Smooth muscle cell (in vitro differentiated cells): ENCODE results near the gene GALT. TPM values are rescaled to one million over a fixed set of nuclear protein-coding genes. Genes with fewer than 3 reads are reported as not detected.

Experiments used
- DNase-seq: peaks from one replicate; lab custom pipeline; 2025; ENCODE audit not compliant: unreplicated experiment; lab: John Stamatoyannopoulos, UW
- H2AFZ ChIP-seq: fragments of 200-600 bp; sonication (generic); 2 replicates; pipeline ENCODE4 v1.6.0; 2016; ENCODE audit warnings: antibody characterized with exemption, low read depth, mild to moderate bottlenecking
- H3F3A ChIP-seq: fragments of 200-600 bp; sonication (generic); 2 replicates; pipeline ENCODE4 v1.6.0; 2017; ENCODE audit warnings: antibody characterized with exemption, low read depth
- H3K27ac ChIP-seq: fragments of 200-600 bp; sonication (generic); 2 replicates; pipeline ENCODE4 v1.5.1; 2016; ENCODE audit warnings: low read depth, mild to moderate bottlenecking
- H3K27me3 ChIP-seq: fragments of 200-600 bp; sonication (generic); 2 replicates; pipeline ENCODE4 v1.6.1; 2016; ENCODE audit warnings: low read depth, mild to moderate bottlenecking
- H3K36me3 ChIP-seq: fragments of 200-600 bp; sonication (generic); 2 replicates; pipeline ENCODE4 v1.5.1; 2016; ENCODE audit warnings: low read depth
- H3K4me1 ChIP-seq: fragments of 200-600 bp; sonication (generic); 2 replicates; pipeline ENCODE4 v1.5.1; 2016; ENCODE audit warnings: low read depth
- H3K4me2 ChIP-seq: fragments of 200-600 bp; sonication (generic); 2 replicates; pipeline ENCODE4 v1.6.0; 2016; ENCODE audit warnings: mild to moderate bottlenecking
- H3K4me3 ChIP-seq: fragments of 200-600 bp; sonication (generic); 2 replicates; pipeline ENCODE4 v1.5.1; 2016; ENCODE audit warnings: mild to moderate bottlenecking
- H3K79me2 ChIP-seq: fragments of 200-600 bp; sonication (generic); 2 replicates; pipeline ENCODE4 v1.6.0; 2016; ENCODE audit warnings: low read depth, mild to moderate bottlenecking
- H3K9ac ChIP-seq: fragments of 200-600 bp; sonication (generic); 2 replicates; pipeline ENCODE4 v1.6.0; 2016; ENCODE audit warnings: low read depth
- H3K9me3 ChIP-seq: fragments of 200-600 bp; sonication (generic); replicated peaks from 2 replicates; pipeline ENCODE4 v1.5.1; 2016; ENCODE audit warnings: low read depth
- H4K20me1 ChIP-seq: fragments of 200-600 bp; sonication (generic); 2 replicates; pipeline ENCODE4 v1.6.0; 2016; ENCODE audit warnings: low read depth
- CTCF ChIP-seq: fragments of 200-600 bp; sonication (generic); IDR thresholded peaks from 2 replicates; pipeline ENCODE4 v1.5.1; 2017; ENCODE audit warnings: borderline replicate concordance, mild to moderate bottlenecking, antibody characterized with exemption; ENCODE audit not compliant: insufficient read depth, poor library complexity, severe bottlenecking
- WGBS: methylation state at CpG from one replicate; pipeline ENCODE4 v1.1.7; 2016; ENCODE audit warnings: low lambda C conversion rate; 5-methylcytosine and 5-hydroxymethylcytosine counted together
- polyA plus RNA-seq: library from polyadenylated mRNA; unstranded; fragments of >200 nt; fragmentation: Nextera tagmentation; extraction: Ambion mirVana; gene quantifications from 2 replicates; pipeline ENCODE4 v1.2.1, GENCODE V29; 2016
- total RNA-seq: library from RNA; depleted of rRNA; stranded (reverse); fragments of >200 nt; gene quantifications from 2 replicates; pipeline ENCODE4 v1.2.3, GENCODE V29; 2014

The GALT gene
- total and polyA plus RNA-seq, 2 experiments from 2014 or later = 32.9 to 46.4 TPM

GRCh38 chr9:34687276-34688030, 41.0 kb downstream of the GALT start:
- Histone ChIP-seq H3K36me3 (no peaks in the 10 kb centered on the region), H3K9ac (no peak overlapping the region)
- WGBS = 94% methylated on average over 10 of the region's 10 CpGs

GRCh38 chr9:34688329-34689115, 42.0 kb downstream of the GALT start:
- no peak overlapping the region for H3K27ac ChIP-seq
- no peak overlapping the region for H2AFZ ChIP-seq
- no peaks in the 10 kb centered on the region for H3K9me3 ChIP-seq
- no peaks in the 10 kb centered on the region for H3K4me1 ChIP-seq
- no peaks in the 10 kb centered on the region for H3K79me2 ChIP-seq
- H4K20me1 ChIP-seq = no peaks in the 10 kb centered on the region
- TF ChIP-seq CTCF = no peak
- no peak for DNase-seq
- H3F3A ChIP-seq = no peaks in the 10 kb centered on the region
- no peaks in the 10 kb centered on the region for H3K27me3 ChIP-seq
- WGBS = 94% methylated on average over 5 of the region's 5 CpGs
- H3K9ac ChIP-seq = no peak overlapping the region
- H3K36me3 ChIP-seq = no peaks in the 10 kb centered on the region
- no peak overlapping the region for H3K4me3 ChIP-seq
- H3K4me2 ChIP-seq = no peak overlapping the region

More at GRCh38 chr9:34687276-34688030, 41.0 kb downstream of the GALT start:
- no peaks in the 10 kb centered on the region for H3F3A ChIP-seq
- H3K79me2 ChIP-seq = no peaks in the 10 kb centered on the region
- TF ChIP-seq CTCF = no peak
- H3K4me1 ChIP-seq = no peaks in the 10 kb centered on the region
- H3K27me3 ChIP-seq = no peaks in the 10 kb centered on the region
- no peak for DNase-seq
- no peaks in the 10 kb centered on the region for H4K20me1 ChIP-seq
- H3K4me3 ChIP-seq = no peak overlapping the region
- no peak overlapping the region for H3K27ac ChIP-seq
- H2AFZ ChIP-seq = no peak overlapping the region
- H3K9me3 ChIP-seq = no peaks in the 10 kb centered on the region
- H3K4me2 ChIP-seq = no peak overlapping the region

- H3F3A ChIP-seq = no peaks in the 10 kb centered on the region
- H3K27me3 ChIP-seq = no peaks in the 10 kb centered on the region
- H2AFZ ChIP-seq = no peak overlapping the region
- WGBS = 86% methylated on average over 4 of the region's 4 CpGs
- H3K4me1 ChIP-seq = no peaks in the 10 kb centered on the region
- H3K27ac ChIP-seq = no peak overlapping the region
- no peak overlapping the region for H3K9ac ChIP-seq
- H3K9me3 ChIP-seq = no peaks in the 10 kb centered on the region
- no peak overlapping the region for H3K4me2 ChIP-seq
- no peak for DNase-seq
- no peaks in the 10 kb centered on the region for H4K20me1 ChIP-seq
- no peaks in the 10 kb centered on the region for H3K36me3 ChIP-seq
- no peak overlapping the region for H3K4me3 ChIP-seq
- no peak for TF ChIP-seq CTCF
- no peaks in the 10 kb centered on the region for H3K79me2 ChIP-seq
These were observed 42.6 kb downstream of the GALT start for GRCh38 chr9:34689116-34689470.
